B cell (primary cell): ENCODE measurements around the gene P3H3. TPM values are rescaled to one million over a fixed set of nuclear protein-coding genes. Genes with fewer than 3 reads are reported as not detected.

Experiments
- polyA plus RNA-seq: library from polyadenylated mRNA; depleted of rRNA; stranded (reverse); fragments of >200 nt; gene quantifications from 2 replicates; pipeline ENCODE4 v1.2.3, GENCODE V29; 2012
- total RNA-seq, 2 donors: library from RNA; stranded (reverse); fragments of 120-200 nt in 1 of 2; gene quantifications; 1 replicate in 1 of 2; 2 replicates in 1 of 2; pipeline versions ENCODE4 v1.2.3 to v1.2.4, GENCODE V29; 2013 to 2022

The P3H3 gene
- total and polyA plus RNA-seq, 2 donors (not counting 1 experiment from before 2014, with no cell fraction given) = 0.09 TPM; not detected in 1

Other genes with a start within 250 kb of the P3H3 start
- 287 and 327 TPM in 2 replicates for gene CHD4, start 221.0 kb upstream of the P3H3 start, total RNA-seq
- 101 and 181 TPM in 2 replicates for gene CHD4, start 221.0 kb upstream of the P3H3 start, polyA plus RNA-seq
- 59.6 and 60.4 TPM in 2 replicates for gene LPAR5, start 192.4 kb upstream of the P3H3 start, total RNA-seq
- 13.6 and 29.0 TPM in 2 replicates for gene LPAR5, start 192.4 kb upstream of the P3H3 start, polyA plus RNA-seq
- 11.9 and 12.3 TPM in 2 replicates for gene ACRBP, start 181.0 kb upstream of the P3H3 start, total RNA-seq
- gene ACRBP, start 181.0 kb upstream of the P3H3 start, polyA plus RNA-seq = 10.7 and 12.2 TPM in 2 replicates
- gene ING4, start 165.3 kb upstream of the P3H3 start, total RNA-seq = 81.1 TPM in 2 replicates
- gene ING4, start 165.3 kb upstream of the P3H3 start, polyA plus RNA-seq = 87.7 and 110 TPM in 2 replicates
- gene ZNF384, start 139.0 kb upstream of the P3H3 start, total RNA-seq = 108 and 115 TPM in 2 replicates
- gene ZNF384, start 139.0 kb upstream of the P3H3 start, polyA plus RNA-seq = 64.8 and 83.4 TPM in 2 replicates
- gene PIANP, start 127.6 kb upstream of the P3H3 start, total RNA-seq = 0.51 and 0.54 TPM in 2 replicates
- 0.23 and 0.24 TPM in 2 replicates for gene PIANP, start 127.6 kb upstream of the P3H3 start, polyA plus RNA-seq
- 28.3 and 29.4 TPM in 2 replicates for gene COPS7A, start 104.4 kb upstream of the P3H3 start, total RNA-seq
- gene COPS7A, start 104.4 kb upstream of the P3H3 start, polyA plus RNA-seq = 42.3 and 46.0 TPM in 2 replicates
- gene MLF2, start 75.3 kb upstream of the P3H3 start, total RNA-seq = 97.2 and 106 TPM in 2 replicates
- 190 and 205 TPM in 2 replicates for gene MLF2, start 75.3 kb upstream of the P3H3 start, polyA plus RNA-seq
- 2.1 and 3.4 TPM in 2 replicates for gene PTMS, start 62.0 kb upstream of the P3H3 start, total RNA-seq
- gene PTMS, start 62.0 kb upstream of the P3H3 start, polyA plus RNA-seq = 1.0 and 2.2 TPM in 2 replicates
- gene LAG3, start 55.9 kb upstream of the P3H3 start, total RNA-seq = not detected in 2 replicates
- gene LAG3, start 55.9 kb upstream of the P3H3 start, polyA plus RNA-seq = not detected in 2 replicates
- 0.49 TPM in 2 replicates for gene CD4, start 38.9 kb upstream of the P3H3 start, total RNA-seq
- gene CD4, start 38.9 kb upstream of the P3H3 start, polyA plus RNA-seq = 2.1 and 2.2 TPM in 2 replicates
- gene GPR162, start 6.6 kb upstream of the P3H3 start, total RNA-seq = not detected in 2 replicates
- gene GPR162, start 6.6 kb upstream of the P3H3 start, polyA plus RNA-seq = 0.50 and 0.54 TPM in 2 replicates
- 0.27 and 0.49 TPM in 2 replicates for gene GNB3, start 12.5 kb downstream of the P3H3 start, total RNA-seq
- gene GNB3, start 12.5 kb downstream of the P3H3 start, polyA plus RNA-seq = 0.27 and 0.71 TPM in 2 replicates
- gene CDCA3, start 22.9 kb downstream of the P3H3 start, total RNA-seq = 1.6 and 1.8 TPM in 2 replicates
- gene CDCA3, start 22.9 kb downstream of the P3H3 start, polyA plus RNA-seq = 2.0 and 2.3 TPM in 2 replicates
- gene USP5, start 23.7 kb downstream of the P3H3 start, total RNA-seq = 56.8 and 59.7 TPM in 2 replicates
- gene USP5, start 23.7 kb downstream of the P3H3 start, polyA plus RNA-seq = 35.1 and 35.5 TPM in 2 replicates
- gene TPI1, start 39.1 kb downstream of the P3H3 start, total RNA-seq = 178 and 181 TPM in 2 replicates
- gene TPI1, start 39.1 kb downstream of the P3H3 start, polyA plus RNA-seq = 107 and 187 TPM in 2 replicates
- 13.5 and 16.0 TPM in 2 replicates for gene SPSB2, start 44.9 kb downstream of the P3H3 start, total RNA-seq
- gene SPSB2, start 44.9 kb downstream of the P3H3 start, polyA plus RNA-seq = 6.4 and 9.4 TPM in 2 replicates
- gene LRRC23, start 76.4 kb downstream of the P3H3 start, total RNA-seq = 14.4 and 15.5 TPM in 2 replicates
- 5.3 and 7.0 TPM in 2 replicates for gene LRRC23, start 76.4 kb downstream of the P3H3 start, polyA plus RNA-seq
- 55.3 and 59.7 TPM in 2 replicates for gene ENO2, start 86.2 kb downstream of the P3H3 start, total RNA-seq
- 32.9 and 42.5 TPM in 2 replicates for gene ENO2, start 86.2 kb downstream of the P3H3 start, polyA plus RNA-seq
- gene ATN1, start 99.6 kb downstream of the P3H3 start, total RNA-seq = 49.5 and 50.8 TPM in 2 replicates
- 21.0 and 22.2 TPM in 2 replicates for gene ATN1, start 99.6 kb downstream of the P3H3 start, polyA plus RNA-seq
- not detected in 2 replicates for gene RNU7-1, start 115.4 kb downstream of the P3H3 start, total RNA-seq
- gene RNU7-1, start 115.4 kb downstream of the P3H3 start, polyA plus RNA-seq = not detected in 2 replicates
- 90.9 and 95.0 TPM in 2 replicates for gene C12orf57, start 115.6 kb downstream of the P3H3 start, total RNA-seq
- gene C12orf57, start 115.6 kb downstream of the P3H3 start, polyA plus RNA-seq = 430 and 460 TPM in 2 replicates
- 311 and 312 TPM in 2 replicates for gene PTPN6, start 122.9 kb downstream of the P3H3 start, total RNA-seq
- 674 and 874 TPM in 2 replicates for gene PTPN6, start 122.9 kb downstream of the P3H3 start, polyA plus RNA-seq
- gene PHB2, start 142.3 kb downstream of the P3H3 start, total RNA-seq = 158 and 171 TPM in 2 replicates
- 199 and 269 TPM in 2 replicates for gene PHB2, start 142.3 kb downstream of the P3H3 start, polyA plus RNA-seq
- 65.1 and 67.0 TPM in 2 replicates for gene EMG1, start 142.5 kb downstream of the P3H3 start, total RNA-seq
- gene EMG1, start 142.5 kb downstream of the P3H3 start, polyA plus RNA-seq = 16.5 and 25.5 TPM in 2 replicates
- gene LPCAT3, start 190.1 kb downstream of the P3H3 start, total RNA-seq = 26.2 and 26.3 TPM in 2 replicates
- gene LPCAT3, start 190.1 kb downstream of the P3H3 start, polyA plus RNA-seq = 14.7 and 17.6 TPM in 2 replicates
- 0.64 and 0.78 TPM in 2 replicates for gene C1S, start 232.3 kb downstream of the P3H3 start, total RNA-seq
- 0.21 and 2.3 TPM in 2 replicates for gene C1S, start 232.3 kb downstream of the P3H3 start, polyA plus RNA-seq